ENCODE measurements around the gene BDNF. TPM values are rescaled to one million over a fixed set of nuclear protein-coding genes. Genes with fewer than 3 reads are reported as not detected.

The BDNF gene
- total RNA-seq, 2 experiments from 2014 or later, result not detected

GRCh38 chr11:27710536-27710935 is 10.3 kb upstream of the BDNF start:
- BruUV-seq (replicated peaks), result no TSS peak
- no peaks in the 10 kb centered on the region for H3K9me3 ChIP-seq (ENCODE audit: low read length)

GRCh38 chr11:27707676-27708075 is 7.4 kb upstream of the BDNF start:
- TF ChIP-seq CTCF (conservative IDR thresholded peaks at IDR 0.05; ENCODE audit: low read length) (no peak), EZH2phosphoT487 (IDR thresholded peaks at IDR 0.05; ENCODE audit: borderline replicate concordance, low read depth, low read length) (no peak)
- POLR2A ChIA-PET, result no interaction called here
- no peak overlapping the region for H3K4me2 ChIP-seq (ENCODE audit: low read length)
- no peak for DNase-seq (ENCODE audit: low spot score)
- H2AFZ ChIP-seq (ENCODE audit: low read length), result no peak overlapping the region
- CTCF ChIA-PET (ENCODE audit: unreplicated experiment), result no interaction called here
- no peak overlapping the region for H3K4me3 ChIP-seq (ENCODE audit: low read depth, low read length, poor library complexity, severe bottlenecking)
- no peaks in the 10 kb centered on the region; the same call in 1 of the 2 replicates for H3K9me2 ChIP-seq (ENCODE audit: insufficient read depth, low read length)
- H3K36me3 ChIP-seq (ENCODE audit: insufficient read depth, low read length), result no peaks in the 10 kb centered on the region
- H3K79me2 ChIP-seq (ENCODE audit: insufficient read depth, low read depth, low read length), result no peaks in the 10 kb centered on the region
- H3K4me1 ChIP-seq (ENCODE audit: insufficient read depth, low read length, poor library complexity, severe bottlenecking), result no peaks in the 10 kb centered on the region
- no TSS peak for BruUV-seq (replicated peaks)
- H4K20me1 ChIP-seq (ENCODE audit: insufficient read depth, low read length), result no peaks in the 10 kb centered on the region; the same call in 1 of the 2 replicates
- intact Hi-C loops (cut with micrococcal nuclease; ENCODE audit: unreplicated experiment), result no loop called here
- no peak overlapping the region for H3K27ac ChIP-seq (ENCODE audit: low read depth, low read length, poor library complexity, severe bottlenecking)
- no peaks in the 10 kb centered on the region for H3K9me3 ChIP-seq (ENCODE audit: low read length)

More at GRCh38 chr11:27710536-27710935, 10.3 kb upstream of the BDNF start:
- H3K27ac ChIP-seq (ENCODE audit: low read depth, low read length, poor library complexity, severe bottlenecking), result no peak overlapping the region
- intact Hi-C loops (cut with micrococcal nuclease; ENCODE audit: unreplicated experiment), result no loop called here
- ChIA-PET CTCF (ENCODE audit: unreplicated experiment) (no interaction called here), POLR2A (no interaction called here)
- no peak overlapping the region for H2AFZ ChIP-seq (ENCODE audit: low read length)
- H3K9me2 ChIP-seq (ENCODE audit: insufficient read depth, low read length), result no peaks in the 10 kb centered on the region; the same call in 1 of the 2 replicates
- no peaks in the 10 kb centered on the region for H3K79me2 ChIP-seq (ENCODE audit: insufficient read depth, low read depth, low read length)
- TF ChIP-seq CTCF (conservative IDR thresholded peaks at IDR 0.05; ENCODE audit: low read length), result no peak
- no peak for TF ChIP-seq EZH2phosphoT487 (IDR thresholded peaks at IDR 0.05; ENCODE audit: borderline replicate concordance, low read depth, low read length)
- no peaks in the 10 kb centered on the region for H3K36me3 ChIP-seq (ENCODE audit: insufficient read depth, low read length)
- no peaks in the 10 kb centered on the region; the same call in 1 of the 2 replicates for H4K20me1 ChIP-seq (ENCODE audit: insufficient read depth, low read length)
- no peak overlapping the region for H3K4me2 ChIP-seq (ENCODE audit: low read length)
- DNase-seq (ENCODE audit: low spot score), result no peak
- no peak overlapping the region for H3K4me3 ChIP-seq (ENCODE audit: low read depth, low read length, poor library complexity, severe bottlenecking)
- no peaks in the 10 kb centered on the region for H3K4me1 ChIP-seq (ENCODE audit: insufficient read depth, low read length, poor library complexity, severe bottlenecking)

- Histone ChIP-seq H3K4me2 (ENCODE audit: low read length) (no peak overlapping the region), H2AFZ (ENCODE audit: low read length) (no peak overlapping the region)
These were observed 5.9 kb upstream of the BDNF start for GRCh38 chr11:27705873-27706820.

More at GRCh38 chr11:27705873-27706820, 5.9 kb upstream of the BDNF start:
- H4K20me1 ChIP-seq (ENCODE audit: insufficient read depth, low read length), result no peaks in the 10 kb centered on the region; the same call in 1 of the 2 replicates
- no peaks in the 10 kb centered on the region for H3K9me3 ChIP-seq (ENCODE audit: low read length)
- no peak overlapping the region for H3K4me3 ChIP-seq (ENCODE audit: low read depth, low read length, poor library complexity, severe bottlenecking)
- no peaks in the 10 kb centered on the region for H3K4me1 ChIP-seq (ENCODE audit: insufficient read depth, low read length, poor library complexity, severe bottlenecking)
- H3K27ac ChIP-seq (ENCODE audit: low read depth, low read length, poor library complexity, severe bottlenecking), result no peak overlapping the region
- H3K36me3 ChIP-seq (ENCODE audit: insufficient read depth, low read length), result no peaks in the 10 kb centered on the region
- H3K79me2 ChIP-seq (ENCODE audit: insufficient read depth, low read depth, low read length), result no peaks in the 10 kb centered on the region
- peak; percentile 26 for DNase-seq (ENCODE audit: low spot score)
- intact Hi-C loops (cut with micrococcal nuclease; ENCODE audit: unreplicated experiment), result no loop called here
- TF ChIP-seq EZH2phosphoT487 (IDR thresholded peaks at IDR 0.05; ENCODE audit: borderline replicate concordance, low read depth, low read length) (no peak), CTCF (conservative IDR thresholded peaks at IDR 0.05; ENCODE audit: low read length) (peak; percentile 85)
- ChIA-PET POLR2A (interaction anchor here (0.7 to 1.0 kb wide), 3 partner anchors 8 to 449 kb away, joined by 3 to 4 read pairs (median 3); no protein-coding TSS in a partner anchor), CTCF (ENCODE audit: unreplicated experiment) (no interaction called here)
- BruUV-seq (replicated peaks), result no TSS peak
- no peaks in the 10 kb centered on the region; the same call in 1 of the 2 replicates for H3K9me2 ChIP-seq (ENCODE audit: insufficient read depth, low read length)

Measured in OCI-LY7 (cell line).